ENCODE results near the gene ABRAXAS1. TPM values are rescaled to one million over a fixed set of nuclear protein-coding genes. Genes with fewer than 3 reads are reported as not detected.

ABRAXAS1 gene
- total and polyA plus RNA-seq, 2 of the 13 experiments (the other 11 are each of a cell fraction or from before 2014, with no cell fraction given): 14.1 to 14.7 TPM

DNA sequence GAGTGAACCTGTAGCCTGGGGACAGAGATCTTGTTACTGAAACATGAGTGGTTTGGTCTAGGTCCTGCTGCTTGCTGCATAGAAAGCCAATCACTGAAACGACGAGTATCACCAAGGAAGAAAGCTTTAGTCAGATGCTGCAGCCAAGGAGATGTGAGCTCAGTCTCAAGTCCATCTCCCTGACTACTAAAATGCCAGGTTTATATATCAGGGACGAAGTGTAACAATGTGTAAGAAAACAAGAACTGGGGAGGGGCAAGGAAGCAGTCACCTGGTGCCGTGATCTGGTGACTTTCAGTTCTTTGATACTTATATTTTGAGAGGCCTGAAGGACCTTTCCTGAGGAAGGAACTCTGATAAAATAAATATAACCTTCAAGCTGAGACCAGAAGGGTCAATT lies 19.6 kb upstream of the ABRAXAS1 start:
- in situ Hi-C loops (cut with HindIII; ENCODE audit: extremely low pct_ligation_motif_present, low pct_unique_long_range_greater_than_20kb): no loop called here

More for the DNA sequence above, 19.6 kb upstream of the ABRAXAS1 start:
- H3K4me3 ChIP-seq (replicated peaks in 1 of 3; ENCODE audit: insufficient read depth in 1 of 3, low read depth in 2 of 3, low read length in 3 of 3): no peak overlapping the region
- no peaks in the 10 kb centered on the region for H3K4me1 ChIP-seq (ENCODE audit: insufficient read depth, low read length)
- ChIA-PET CTCF (ENCODE audit: low intra/inter-chr PET ratio, low total read pairs) (no interaction called here), POLR2A (no interaction called here)
- no peak overlapping the region for H2AFZ ChIP-seq (ENCODE audit: low read length)
- peaks cover 0 to 5% of the 10 kb centered on the region in 2 experiments; a peak in 2 of 5 replicates for H3K27me3 ChIP-seq (ENCODE audit: control insufficient read depth in 1 of 2, insufficient read depth in 2 of 2, low read length in 2 of 2)
- FAIRE-seq (no peak), ATAC-seq (no peak), DNase-seq (ENCODE audit: low spot score) (no peak)
- H3K79me2 ChIP-seq (ENCODE audit: insufficient read depth, low read length): no peaks in the 10 kb centered on the region
- no peak overlapping the region for H3K9ac ChIP-seq (ENCODE audit: insufficient read depth, low read depth, low read length)
- intact Hi-C loops (cut with micrococcal nuclease; ENCODE audit: unreplicated experiment): no loop called here
- no peak overlapping the region for H3K4me2 ChIP-seq (ENCODE audit: low read depth, low read length)
- no peak for TF ChIP-seq HNRNPK (IDR thresholded peaks at IDR 0.05; ENCODE audit: low read depth, low read length, poor library complexity, severe bottlenecking)
- no peak for TF ChIP-seq ZNF432 (CRISPR knock-in tag; IDR thresholded peaks at IDR 0.05; ENCODE audit: borderline replicate concordance)
- TF ChIP-seq MTF2 (CRISPR knock-in tag; IDR thresholded peaks at IDR 0.05; ENCODE audit: borderline replicate concordance): no peak
- no peak for TF ChIP-seq ZNF329 (CRISPR knock-in tag; IDR thresholded peaks at IDR 0.05; ENCODE audit: low read depth)
- TF ChIP-seq, protein P1, sequence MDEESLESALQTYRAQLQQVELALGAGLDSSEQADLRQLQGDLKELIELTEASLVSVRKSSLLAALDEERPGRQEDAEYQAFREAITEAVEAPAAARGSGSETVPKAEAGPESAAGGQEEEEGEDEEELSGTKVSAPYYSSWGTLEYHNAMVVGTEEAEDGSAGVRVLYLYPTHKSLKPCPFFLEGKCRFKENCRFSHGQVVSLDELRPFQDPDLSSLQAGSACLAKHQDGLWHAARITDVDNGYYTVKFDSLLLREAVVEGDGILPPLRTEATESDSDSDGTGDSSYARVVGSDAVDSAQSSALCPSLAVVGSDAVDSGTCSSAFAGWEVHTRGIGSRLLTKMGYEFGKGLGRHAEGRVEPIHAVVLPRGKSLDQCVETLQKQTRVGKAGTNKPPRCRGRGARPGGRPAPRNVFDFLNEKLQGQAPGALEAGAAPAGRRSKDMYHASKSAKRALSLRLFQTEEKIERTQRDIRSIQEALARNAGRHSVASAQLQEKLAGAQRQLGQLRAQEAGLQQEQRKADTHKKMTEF (CRISPR knock-in tag; IDR thresholded peaks at IDR 0.05): no peak
- TF ChIP-seq, protein P2, sequence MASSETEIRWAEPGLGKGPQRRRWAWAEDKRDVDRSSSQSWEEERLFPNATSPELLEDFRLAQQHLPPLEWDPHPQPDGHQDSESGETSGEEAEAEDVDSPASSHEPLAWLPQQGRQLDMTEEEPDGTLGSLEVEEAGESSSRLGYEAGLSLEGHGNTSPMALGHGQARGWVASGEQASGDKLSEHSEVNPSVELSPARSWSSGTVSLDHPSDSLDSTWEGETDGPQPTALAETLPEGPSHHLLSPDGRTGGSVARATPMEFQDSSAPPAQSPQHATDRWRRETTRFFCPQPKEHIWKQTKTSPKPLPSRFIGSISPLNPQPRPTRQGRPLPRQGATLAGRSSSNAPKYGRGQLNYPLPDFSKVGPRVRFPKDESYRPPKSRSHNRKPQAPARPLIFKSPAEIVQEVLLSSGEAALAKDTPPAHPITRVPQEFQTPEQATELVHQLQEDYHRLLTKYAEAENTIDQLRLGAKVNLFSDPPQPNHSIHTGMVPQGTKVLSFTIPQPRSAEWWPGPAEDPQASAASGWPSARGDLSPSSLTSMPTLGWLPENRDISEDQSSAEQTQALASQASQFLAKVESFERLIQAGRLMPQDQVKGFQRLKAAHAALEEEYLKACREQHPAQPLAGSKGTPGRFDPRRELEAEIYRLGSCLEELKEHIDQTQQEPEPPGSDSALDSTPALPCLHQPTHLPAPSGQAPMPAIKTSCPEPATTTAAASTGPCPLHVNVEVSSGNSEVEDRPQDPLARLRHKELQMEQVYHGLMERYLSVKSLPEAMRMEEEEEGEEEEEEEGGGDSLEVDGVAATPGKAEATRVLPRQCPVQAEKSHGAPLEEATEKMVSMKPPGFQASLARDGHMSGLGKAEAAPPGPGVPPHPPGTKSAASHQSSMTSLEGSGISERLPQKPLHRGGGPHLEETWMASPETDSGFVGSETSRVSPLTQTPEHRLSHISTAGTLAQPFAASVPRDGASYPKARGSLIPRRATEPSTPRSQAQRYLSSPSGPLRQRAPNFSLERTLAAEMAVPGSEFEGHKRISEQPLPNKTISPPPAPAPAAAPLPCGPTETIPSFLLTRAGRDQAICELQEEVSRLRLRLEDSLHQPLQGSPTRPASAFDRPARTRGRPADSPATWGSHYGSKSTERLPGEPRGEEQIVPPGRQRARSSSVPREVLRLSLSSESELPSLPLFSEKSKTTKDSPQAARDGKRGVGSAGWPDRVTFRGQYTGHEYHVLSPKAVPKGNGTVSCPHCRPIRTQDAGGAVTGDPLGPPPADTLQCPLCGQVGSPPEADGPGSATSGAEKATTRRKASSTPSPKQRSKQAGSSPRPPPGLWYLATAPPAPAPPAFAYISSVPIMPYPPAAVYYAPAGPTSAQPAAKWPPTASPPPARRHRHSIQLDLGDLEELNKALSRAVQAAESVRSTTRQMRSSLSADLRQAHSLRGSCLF (CRISPR knock-in tag; IDR thresholded peaks at IDR 0.05; ENCODE audit: borderline replicate concordance): no peak
- TF ChIP-seq ZNF274 (CRISPR knock-in tag; IDR thresholded peaks at IDR 0.05): no peak
- TF ChIP-seq U2AF1 (optimal IDR thresholded peaks at IDR 0.05; ENCODE audit: low read depth, low read length): no peak
- TF ChIP-seq, protein P3, sequence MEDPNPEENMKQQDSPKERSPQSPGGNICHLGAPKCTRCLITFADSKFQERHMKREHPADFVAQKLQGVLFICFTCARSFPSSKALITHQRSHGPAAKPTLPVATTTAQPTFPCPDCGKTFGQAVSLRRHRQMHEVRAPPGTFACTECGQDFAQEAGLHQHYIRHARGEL (CRISPR knock-in tag; IDR thresholded peaks at IDR 0.05): no peak
- no peak for TF ChIP-seq TAF1 (CRISPR knock-in tag; IDR thresholded peaks at IDR 0.05)
- no peak for TF ChIP-seq MIER3 (CRISPR knock-in tag; IDR thresholded peaks at IDR 0.05; ENCODE audit: borderline replicate concordance)
- TF ChIP-seq MEIS2 (CRISPR knock-in tag; IDR thresholded peaks at IDR 0.05): no peak
- no peak for TF ChIP-seq NR2F1 (CRISPR knock-in tag; IDR thresholded peaks at IDR 0.05)
- no peak for TF ChIP-seq ZBTB20 (CRISPR knock-in tag; IDR thresholded peaks at IDR 0.05; ENCODE audit: borderline replicate concordance, low read depth)
- TF ChIP-seq, protein P4, sequence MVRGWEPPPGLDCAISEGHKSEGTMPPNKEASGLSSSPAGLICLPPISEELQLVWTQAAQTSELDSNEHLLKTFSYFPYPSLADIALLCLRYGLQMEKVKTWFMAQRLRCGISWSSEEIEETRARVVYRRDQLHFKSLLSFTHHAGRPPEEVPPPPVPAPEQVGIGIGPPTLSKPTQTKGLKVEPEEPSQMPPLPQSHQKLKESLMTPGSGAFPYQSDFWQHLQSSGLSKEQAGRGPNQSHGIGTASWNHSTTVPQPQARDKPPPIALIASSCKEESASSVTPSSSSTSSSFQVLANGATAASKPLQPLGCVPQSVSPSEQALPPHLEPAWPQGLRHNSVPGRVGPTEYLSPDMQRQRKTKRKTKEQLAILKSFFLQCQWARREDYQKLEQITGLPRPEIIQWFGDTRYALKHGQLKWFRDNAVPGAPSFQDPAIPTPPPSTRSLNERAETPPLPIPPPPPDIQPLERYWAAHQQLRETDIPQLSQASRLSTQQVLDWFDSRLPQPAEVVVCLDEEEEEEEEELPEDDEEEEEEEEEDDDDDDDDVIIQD (CRISPR knock-in tag; IDR thresholded peaks at IDR 0.05; ENCODE audit: low read depth): no peak
- TF ChIP-seq SRSF1 (optimal IDR thresholded peaks at IDR 0.05; ENCODE audit: low read depth, low read length): no peak
- no peak for TF ChIP-seq ZFX (CRISPR knock-in tag; IDR thresholded peaks at IDR 0.05; ENCODE audit: low read depth)
- no peaks in the 10 kb centered on the region for H3K9me3 ChIP-seq (ENCODE audit: low read length)
- WGBS (ENCODE audit: low lambda C conversion rate): 16% methylated on average over 4 of the region's 4 CpGs
- H3K36me3 ChIP-seq (replicated peaks in 1 of 2; ENCODE audit: control insufficient read depth in 1 of 2, insufficient read depth in 2 of 2, low read length in 2 of 2): no peaks in the 10 kb centered on the region
- H3K27ac ChIP-seq (ENCODE audit: extremely low read length, insufficient read depth, low read length): no peak overlapping the region
- H4K20me1 ChIP-seq (ENCODE audit: insufficient read depth, low read length): no peaks in the 10 kb centered on the region
- no TSS peak for BruUV-seq (replicated peaks)

Data from HepG2 (cell line).